Ammon's horn (tissue), 1 donor: ENCODE measurements around the gene C6orf89.

ENCODE experiments used
- DNase-seq: peaks from one replicate; pipeline ENCODE4 v3.0.0-alpha.2; 2016; ENCODE audit warnings: low spot score

The C6orf89 gene

DNA sequence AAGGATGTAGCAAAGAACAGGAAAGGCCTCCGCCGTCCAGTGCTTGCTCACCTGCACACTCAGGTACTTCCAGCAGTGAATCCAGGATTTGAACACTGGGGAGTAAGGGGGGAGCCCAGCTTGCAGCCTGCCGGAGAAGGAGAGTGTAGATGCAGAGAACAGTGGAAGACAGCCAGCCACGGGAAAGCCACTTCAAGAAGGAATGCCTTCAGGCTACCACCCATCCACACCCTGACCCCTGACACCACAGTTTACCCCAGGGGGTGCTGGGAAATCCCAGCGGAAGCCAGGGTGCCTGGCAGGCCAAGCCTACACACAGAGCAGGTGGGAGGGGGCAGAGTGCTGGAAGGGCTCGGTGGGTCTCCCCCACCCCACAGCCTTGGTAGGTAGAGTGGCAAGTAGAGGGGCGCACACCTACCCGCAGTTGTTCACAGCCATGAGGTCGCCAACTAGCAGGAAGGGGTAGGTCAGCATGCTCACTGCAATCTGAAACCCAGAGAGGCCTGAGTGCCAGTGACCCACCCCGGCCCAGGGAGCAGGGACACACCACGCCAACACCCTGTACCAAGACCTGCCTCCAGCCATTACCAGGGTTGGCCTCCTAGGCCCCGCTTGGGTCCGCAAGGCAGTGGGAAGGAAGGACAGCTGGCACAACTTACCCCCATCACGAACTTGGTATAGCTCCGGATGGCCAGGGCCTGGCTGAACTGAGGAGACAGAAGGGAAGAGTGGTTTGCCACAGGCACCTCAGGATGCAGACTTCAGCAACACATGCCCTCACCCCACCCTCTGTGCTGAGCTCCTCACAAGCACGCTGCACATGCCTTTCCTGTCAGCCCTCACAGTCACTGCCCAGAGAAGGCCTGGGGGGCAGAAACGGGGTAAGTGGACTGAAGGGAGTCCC, 84.5 kb downstream of the C6orf89 start:
- no peak for DNase-seq

DNA sequence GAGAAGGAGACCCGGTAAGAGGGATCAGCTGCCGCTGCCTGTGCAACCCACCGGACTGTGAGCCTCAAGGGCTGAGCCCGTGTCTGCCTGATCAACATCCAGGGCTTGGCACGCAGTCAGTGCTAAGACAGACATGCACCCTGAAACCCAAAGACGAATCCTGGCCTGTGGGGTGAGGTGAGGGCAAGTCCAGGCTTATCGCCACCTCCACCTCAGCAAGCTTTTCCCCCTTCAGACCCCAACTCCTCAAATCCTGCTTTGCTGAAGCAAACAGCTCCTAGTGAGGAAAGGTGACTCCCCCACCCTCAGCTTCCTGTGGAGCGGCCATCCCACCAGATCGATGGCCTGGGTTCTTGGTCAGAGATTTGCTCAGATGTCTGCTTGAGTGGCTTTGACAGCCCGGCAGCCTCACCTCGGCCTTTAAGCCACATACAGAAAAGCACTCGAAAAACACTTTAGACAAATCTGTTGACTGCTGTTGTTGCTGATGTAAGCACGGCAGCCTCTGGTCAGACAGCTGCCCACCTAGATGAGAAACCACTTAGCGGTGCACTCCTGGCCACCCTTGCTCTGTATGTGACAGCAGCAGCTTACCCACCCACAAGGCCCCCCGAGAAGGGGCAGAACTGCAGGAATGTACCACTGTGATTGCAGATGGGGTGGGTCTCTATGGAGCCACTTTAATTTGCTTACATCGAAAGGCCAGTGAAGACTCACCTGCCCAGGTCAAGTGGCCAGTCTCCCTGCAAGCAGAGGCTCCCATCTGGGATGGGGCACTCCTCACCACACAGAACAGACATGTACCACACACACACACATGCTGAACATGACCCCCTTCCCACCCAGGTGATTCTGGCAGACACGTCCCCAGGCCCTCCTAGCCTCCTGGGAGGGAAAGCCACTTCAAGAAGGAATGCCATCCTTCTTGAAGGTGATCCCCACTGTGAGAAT, 85.4 kb downstream of the C6orf89 start:
- no peak for DNase-seq

DNA sequence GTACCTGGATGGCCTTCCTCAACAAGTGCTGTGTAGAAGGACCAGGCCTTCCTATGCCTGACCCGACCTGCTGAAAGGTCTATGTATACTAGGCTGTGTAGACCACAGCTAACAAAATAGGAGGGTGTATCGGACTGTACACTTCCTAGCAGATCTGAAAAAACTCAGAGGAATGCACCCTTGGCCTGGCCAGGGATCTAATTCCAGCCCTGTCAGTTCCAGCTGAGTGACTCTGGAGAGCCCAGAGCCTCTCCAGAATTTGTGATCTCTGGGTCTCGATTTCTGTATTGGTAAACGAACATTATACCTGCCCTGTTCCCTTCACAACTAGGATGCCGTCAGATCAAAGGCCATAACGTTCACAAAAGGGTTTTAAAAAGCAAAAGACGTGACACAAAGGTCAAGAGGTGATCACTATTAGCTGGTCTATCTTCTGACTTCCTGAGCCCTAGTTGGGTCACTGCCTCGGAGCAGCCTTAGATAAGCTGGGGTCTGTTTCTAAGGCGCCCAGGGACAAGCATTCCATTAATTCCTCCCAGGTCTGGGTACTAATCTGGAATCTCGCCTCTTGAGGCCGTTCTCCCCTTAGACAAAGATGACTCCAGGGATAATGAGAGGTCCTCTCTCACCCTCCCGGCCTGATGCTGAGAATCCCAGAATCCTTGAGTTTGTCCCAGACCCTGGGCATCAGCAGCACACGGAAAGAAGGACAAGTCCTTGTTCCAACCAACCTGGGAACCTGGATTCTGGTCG, 86.3 kb downstream of the C6orf89 start:
- DNase-seq, result no peak

DNA sequence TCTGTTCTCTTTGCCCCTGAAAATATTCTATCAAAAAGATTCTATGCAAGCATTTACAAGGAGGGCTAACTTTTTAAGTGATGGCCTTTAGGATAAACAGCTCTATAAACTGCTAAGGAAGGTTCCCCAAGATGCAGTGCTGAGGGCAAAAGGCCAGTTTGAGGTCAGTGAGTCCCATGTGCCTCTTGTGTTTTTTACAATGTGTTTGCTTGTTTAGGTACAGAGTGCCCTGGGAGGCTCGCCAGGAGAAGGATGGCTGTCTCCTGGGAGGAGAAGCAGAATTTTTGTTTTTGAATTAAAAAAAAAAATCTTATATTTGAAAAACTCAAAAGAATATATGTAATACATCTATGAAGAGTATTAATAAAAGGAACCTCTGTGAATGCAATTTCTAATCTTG, 87.4 kb downstream of the C6orf89 start:
- DNase-seq, result no peak

DNA sequence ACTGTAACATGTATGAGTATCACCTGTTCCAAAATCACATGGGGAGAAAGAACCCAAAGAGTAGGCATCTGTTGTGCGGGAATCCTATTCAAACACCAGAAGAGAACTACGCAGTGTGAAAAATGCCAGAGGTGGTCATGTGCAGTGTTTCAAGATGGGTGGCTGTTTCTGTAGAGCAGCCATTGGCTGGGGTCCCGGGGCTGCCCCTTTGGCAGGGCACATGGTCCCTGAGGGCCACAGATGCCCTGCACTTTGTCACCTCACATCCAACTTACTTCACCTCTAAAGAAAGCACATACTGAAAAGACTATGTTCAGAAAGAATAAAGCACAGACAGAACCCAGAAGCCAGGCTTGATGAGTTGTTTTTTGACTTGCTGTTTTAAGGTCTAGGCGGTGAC, 87.9 kb downstream of the C6orf89 start:
- DNase-seq, result no peak

DNA sequence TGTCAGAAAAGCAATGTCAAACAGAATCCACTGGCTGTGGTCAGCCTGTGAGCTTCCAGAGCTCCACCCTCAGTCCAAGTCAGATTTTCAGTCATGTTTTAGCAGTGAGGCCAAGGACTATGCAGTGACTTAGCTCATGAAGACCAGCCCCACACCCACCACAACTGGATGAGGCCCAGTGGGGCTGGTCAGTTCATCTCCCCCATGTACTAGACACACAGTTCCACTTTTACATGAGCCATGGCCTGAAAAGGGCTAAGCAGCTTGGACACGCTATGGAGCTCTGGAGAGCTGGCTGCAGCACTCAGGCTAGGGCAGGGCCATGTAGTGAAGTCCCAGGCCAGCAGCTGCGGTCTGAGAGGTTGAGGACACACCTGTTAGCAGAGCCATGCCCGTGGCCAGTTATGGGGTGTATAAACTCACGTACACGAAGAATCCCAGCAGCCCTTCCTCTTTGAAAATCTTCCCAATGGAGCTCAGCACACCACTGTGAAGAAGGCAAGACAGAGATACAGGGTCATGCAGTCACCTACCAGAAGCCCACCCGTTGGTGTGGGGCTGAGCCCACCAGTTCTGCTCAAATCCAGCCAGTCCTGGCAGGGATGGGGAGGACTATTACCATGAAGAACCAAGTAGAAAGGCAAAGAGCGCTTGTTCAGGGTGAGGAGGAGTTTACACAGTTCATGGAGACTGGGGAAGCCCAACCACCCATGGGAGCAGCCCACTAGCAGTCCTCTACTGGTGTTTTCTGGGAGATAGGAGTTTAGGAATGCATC, 89.7 kb downstream of the C6orf89 start:
- DNase-seq, result no peak

DNA sequence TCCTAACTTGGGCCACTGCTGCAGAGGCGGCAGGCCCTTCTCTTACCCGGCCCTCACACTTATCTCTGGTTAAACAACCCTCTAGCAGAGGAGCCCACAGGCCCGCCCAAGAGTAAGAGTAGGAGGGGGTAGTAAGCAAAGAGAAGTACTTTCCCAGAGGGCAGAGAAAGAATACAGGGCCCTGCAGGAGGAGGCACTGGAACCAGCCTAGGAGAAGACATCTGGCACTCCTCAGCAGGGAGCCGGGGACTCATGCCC, 90.2 kb downstream of the C6orf89 start:
- DNase-seq, result no peak

DNA sequence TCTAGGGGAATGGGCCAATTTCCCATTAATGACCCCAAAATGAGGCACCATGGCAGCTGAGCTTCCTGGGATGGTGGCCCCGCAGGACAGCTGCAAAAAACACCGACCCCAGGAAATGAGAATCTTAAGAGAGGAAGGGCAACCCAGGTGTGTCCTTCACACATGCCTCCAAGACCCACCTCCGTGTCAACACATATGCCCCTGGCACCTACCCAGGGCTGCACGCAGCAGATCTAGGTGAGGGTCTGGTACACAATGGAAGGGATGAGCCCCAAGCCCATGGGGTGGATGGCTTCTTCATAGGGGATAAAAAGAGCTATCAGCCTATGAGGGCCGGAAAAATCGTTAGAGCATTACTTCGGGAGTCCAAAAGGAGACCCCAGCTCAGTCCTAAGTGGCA, 90.8 kb downstream of the C6orf89 start:
- DNase-seq, result no peak

DNA sequence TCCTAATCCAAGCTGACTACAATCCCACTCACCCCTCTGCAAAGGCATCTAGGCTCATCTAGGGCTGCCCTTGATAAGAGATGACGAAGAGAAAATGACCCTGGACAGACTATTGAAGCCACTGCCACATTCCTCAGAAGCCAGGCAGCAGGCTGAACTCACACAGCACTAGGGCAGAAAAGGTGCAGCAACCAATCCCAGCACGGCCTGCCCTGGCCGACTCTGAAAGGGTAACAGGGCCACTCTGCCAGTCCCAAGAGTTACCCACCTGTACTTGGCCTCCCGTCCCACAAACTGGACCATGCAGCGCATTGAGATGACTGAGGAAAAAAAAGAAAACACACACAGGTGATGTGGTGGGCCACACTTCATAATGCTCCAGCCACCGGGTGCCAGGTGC, 91.2 kb downstream of the C6orf89 start:
- DNase-seq, result no peak

DNA sequence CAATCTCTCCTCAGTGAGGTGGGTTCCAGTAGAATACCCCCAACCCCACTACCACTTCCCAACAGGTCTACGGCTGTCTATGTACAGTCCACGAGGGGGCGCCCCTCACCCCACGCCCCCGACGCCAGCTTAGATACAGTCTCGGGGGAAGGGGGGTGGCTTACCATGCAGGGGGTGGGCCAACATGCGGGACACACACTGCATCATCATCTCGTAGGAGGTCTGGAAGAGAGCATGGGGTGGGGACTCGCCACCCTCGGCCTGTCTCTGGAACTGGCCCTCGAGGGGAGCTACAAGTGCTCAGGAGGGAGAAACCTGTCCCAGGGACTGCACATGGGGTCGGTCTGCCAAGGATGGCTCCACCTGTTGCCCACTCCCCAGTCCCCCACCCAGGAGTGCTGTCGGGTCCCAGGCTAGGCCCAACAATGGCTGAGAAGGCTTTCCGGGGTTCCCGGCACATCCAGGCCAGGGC, 91.8 kb downstream of the C6orf89 start:
- DNase-seq, result no peak
